ENCODE results near the gene KCNK6. TPM values are rescaled to one million over a fixed set of nuclear protein-coding genes. Genes with fewer than 3 reads are reported as not detected.
"Not testable (repeated sequence)": the region's sequence is repeated elsewhere in the genome, so short reads cannot be mapped to it uniquely, and the experiment has no call there.

KCNK6 gene
- total RNA-seq, 2 donors from 2014 or later = 5.1 to 8.9 TPM

- peaks cover 1% of the 10 kb centered on the region for H3K27me3 Mint-ChIP-seq (ENCODE audit: insufficient read depth)
- H3K9me3 ChIP-seq (ENCODE audit: control insufficient read depth, low read length) = no peaks in the 10 kb centered on the region
- H3K4me3 Mint-ChIP-seq = peak overlapping the region; percentile 73
- H3K4me1 Mint-ChIP-seq = peaks cover 9% of the 10 kb centered on the region
- no peak for TF ChIP-seq CTCF (conservative IDR thresholded peaks at IDR 0.05)
- peak overlapping the region; percentile 89 for H3K4me3 ChIP-seq (ENCODE audit: low read length)
- H3K4me1 ChIP-seq (ENCODE audit: control insufficient read depth, insufficient read depth, low read length) = no peaks in the 10 kb centered on the region
- DNase-seq = peak; percentile 99
- no peaks in the 10 kb centered on the region for H3K27me3 ChIP-seq (ENCODE audit: control insufficient read depth, insufficient read depth, low read length, poor library complexity, severe bottlenecking)
- no peaks in the 10 kb centered on the region for H3K9me3 Mint-ChIP-seq
- H3K27ac Mint-ChIP-seq = peak overlapping the region; percentile 69
- H3K9ac ChIP-seq (ENCODE audit: extremely low read depth, low read length, poor library complexity, severe bottlenecking) = no peak overlapping the region
- WGBS, 2 experiments (ENCODE audit: insufficient coverage in 1 of 2, insufficient read length in 1 of 2) = 9 to 16% methylated on average over 25 to 41 of the region's 41 CpGs
- H3K36me3 ChIP-seq (ENCODE audit: control insufficient read depth, insufficient read depth, low read length) = no peaks in the 10 kb centered on the region
- H3K36me3 Mint-ChIP-seq (ENCODE audit: low read depth) = no peaks in the 10 kb centered on the region
- H3K27ac ChIP-seq (ENCODE audit: low read depth, low read length) = peak overlapping the region; percentile 70
Observed at GRCh38 chr19:38336638-38337359, 17.2 kb downstream of the KCNK6 start.

GRCh38 chr19:38337360-38337653 is 17.7 kb downstream of the KCNK6 start:
- Histone ChIP-seq H3K9ac (ENCODE audit: extremely low read depth, low read length, poor library complexity, severe bottlenecking) (no peak overlapping the region), H3K36me3 (ENCODE audit: control insufficient read depth, insufficient read depth, low read length) (no peaks in the 10 kb centered on the region), H3K4me3 (ENCODE audit: low read length) (peak overlapping the region; percentile 89), H3K27me3 (ENCODE audit: control insufficient read depth, insufficient read depth, low read length, poor library complexity, severe bottlenecking) (no peaks in the 10 kb centered on the region), H3K4me1 (ENCODE audit: control insufficient read depth, insufficient read depth, low read length) (no peaks in the 10 kb centered on the region), H3K9me3 (ENCODE audit: control insufficient read depth, low read length) (no peaks in the 10 kb centered on the region), H3K27ac (ENCODE audit: low read depth, low read length) (no peak overlapping the region)
- H3K4me3 Mint-ChIP-seq = peak overlapping the region; percentile 73
- peaks cover 1% of the 10 kb centered on the region for H3K27me3 Mint-ChIP-seq (ENCODE audit: insufficient read depth)
- H3K36me3 Mint-ChIP-seq (ENCODE audit: low read depth) = no peaks in the 10 kb centered on the region
- 69 to 74% methylated on average over 9 to 10 of the region's 10 CpGs for WGBS, 2 experiments (ENCODE audit: insufficient coverage in 1 of 2, insufficient read length in 1 of 2)
- no peak for TF ChIP-seq CTCF (conservative IDR thresholded peaks at IDR 0.05)
- DNase-seq = no peak
- H3K27ac Mint-ChIP-seq = peak overlapping the region; percentile 64
- no peaks in the 10 kb centered on the region for H3K9me3 Mint-ChIP-seq
- H3K4me1 Mint-ChIP-seq = peaks cover 9% of the 10 kb centered on the region

- H3K4me3 ChIP-seq (ENCODE audit: low read length); H3K27me3 Mint-ChIP-seq (ENCODE audit: insufficient read depth); H3K36me3 ChIP-seq (ENCODE audit: control insufficient read depth, insufficient read depth, low read length); DNase-seq; H3K4me3 Mint-ChIP-seq; H3K36me3 Mint-ChIP-seq (ENCODE audit: low read depth); H3K27ac Mint-ChIP-seq; H3K27ac ChIP-seq (ENCODE audit: low read depth, low read length); H3K9me3 ChIP-seq (ENCODE audit: control insufficient read depth, low read length); H3K27me3 ChIP-seq (ENCODE audit: control insufficient read depth, insufficient read depth, low read length, poor library complexity, severe bottlenecking); H3K4me1 Mint-ChIP-seq; H3K4me1 ChIP-seq (ENCODE audit: control insufficient read depth, insufficient read depth, low read length); H3K9me3 Mint-ChIP-seq: not testable (repeated sequence)
- peak overlapping the region; percentile 27 for H3K9ac ChIP-seq (ENCODE audit: extremely low read depth, low read length, poor library complexity, severe bottlenecking)
- WGBS, 2 experiments (ENCODE audit: insufficient coverage in 1 of 2, insufficient read length in 1 of 2) = 80 to 84% methylated on average over 2 to 4 of the region's 4 CpGs
Observed at GRCh38 chr19:38339011-38339410, 19.4 kb downstream of the KCNK6 start.

GRCh38 chr19:38340927-38341326 is 21.3 kb downstream of the KCNK6 start:
- 88 to 95% methylated on average over 2 of the region's 2 CpGs for WGBS, 2 experiments (ENCODE audit: insufficient coverage in 1 of 2, insufficient read length in 1 of 2)
- Mint-ChIP-seq H3K27ac (no peak overlapping the region), H3K4me1 (peaks cover 9% of the 10 kb centered on the region)

More at GRCh38 chr19:38340927-38341326, 21.3 kb downstream of the KCNK6 start:
- DNase-seq = no peak
- H3K27me3 Mint-ChIP-seq (ENCODE audit: insufficient read depth) = peaks cover 1% of the 10 kb centered on the region
- no peak overlapping the region for H3K4me3 Mint-ChIP-seq
- Histone ChIP-seq H3K9me3 (ENCODE audit: control insufficient read depth, low read length) (no peaks in the 10 kb centered on the region), H3K27me3 (ENCODE audit: control insufficient read depth, insufficient read depth, low read length, poor library complexity, severe bottlenecking) (no peaks in the 10 kb centered on the region), H3K4me3 (ENCODE audit: low read length) (no peak overlapping the region), H3K9ac (ENCODE audit: extremely low read depth, low read length, poor library complexity, severe bottlenecking) (no peak overlapping the region), H3K4me1 (ENCODE audit: control insufficient read depth, insufficient read depth, low read length) (no peaks in the 10 kb centered on the region), H3K36me3 (ENCODE audit: control insufficient read depth, insufficient read depth, low read length) (no peaks in the 10 kb centered on the region), H3K27ac (ENCODE audit: low read depth, low read length) (no peak overlapping the region)
- H3K9me3 Mint-ChIP-seq = no peaks in the 10 kb centered on the region
- no peaks in the 10 kb centered on the region for H3K36me3 Mint-ChIP-seq (ENCODE audit: low read depth)
- no peak for TF ChIP-seq CTCF (conservative IDR thresholded peaks at IDR 0.05)
